Liver (tissue), 9 donors: ENCODE measurements around the gene CYTH3. TPM values are rescaled to one million over a fixed set of nuclear protein-coding genes. Genes with fewer than 3 reads are reported as not detected.

Source experiments
- DNase-seq: peaks from one replicate; pipeline ENCODE4 v3.0.0-alpha.2; 2017; ENCODE audit warnings: low spot score
- H3K27ac ChIP-seq, 2 donors: one replicate each; pipeline ENCODE4 v1.7.0; 2013; ENCODE audit warnings: inconsistent platforms in 2 of 2, low read length in 2 of 2, control low read depth in 1 of 2, low read depth in 1 of 2, mild to moderate bottlenecking in 1 of 2
- H3K27me3 ChIP-seq, 4 donors: one replicate each; pipeline versions ENCODE4 v1.6.1 to v1.7.0; 2013; ENCODE audit warnings: low read length in 3 of 4, inconsistent platforms in 1 of 4, mild to moderate bottlenecking in 1 of 4, moderate library complexity in 1 of 4; ENCODE audit not compliant: control insufficient read depth in 4 of 4, insufficient read depth in 4 of 4
- H3K36me3 ChIP-seq, 4 donors: one replicate each; pipeline versions ENCODE4 v1.6.1 to v1.7.0; 2013; ENCODE audit warnings: low read length in 3 of 4, mild to moderate bottlenecking in 3 of 4, low read depth in 1 of 4, moderate library complexity in 1 of 4; ENCODE audit not compliant: control insufficient read depth in 4 of 4, insufficient read depth in 3 of 4
- H3K4me1 ChIP-seq, 4 donors: one replicate each; pipeline versions ENCODE4 v1.6.1 to v1.7.0; 2013; ENCODE audit warnings: low read length in 3 of 4, mild to moderate bottlenecking in 3 of 4, moderate library complexity in 1 of 4; ENCODE audit not compliant: control insufficient read depth in 4 of 4, insufficient read depth in 4 of 4
- H3K4me3 ChIP-seq, 3 donors: one replicate each; pipeline versions ENCODE4 v1.6.1 to v1.7.0; 2013; ENCODE audit warnings: low read length in 3 of 3, control low read depth in 1 of 3, low read depth in 1 of 3, mild to moderate bottlenecking in 1 of 3
- H3K9ac ChIP-seq, 2 donors: one replicate each; pipeline ENCODE4 v1.7.0; 2013; ENCODE audit warnings: low read length in 2 of 2, mild to moderate bottlenecking in 2 of 2, moderate library complexity in 2 of 2, control low read depth in 1 of 2, low read depth in 1 of 2
- H3K9me3 ChIP-seq, 4 donors: one replicate each; pipeline versions ENCODE4 v1.6.1 to v1.7.0; 2013; ENCODE audit warnings: low read length in 3 of 4; ENCODE audit not compliant: control insufficient read depth in 4 of 4
- HNF4A ChIP-seq, 2 donors: conservative IDR thresholded peaks; 2 replicates each; pipeline ENCODE4 v1.6.1; 2016; ENCODE audit warnings: antibody characterized with exemption in 2 of 2, mild to moderate bottlenecking in 2 of 2
- HNF4G ChIP-seq: IDR thresholded peaks from 2 replicates; pipeline ENCODE4 v1.6.1; 2016; ENCODE audit warnings: antibody characterized with exemption
- NR2F2 ChIP-seq: IDR thresholded peaks from 2 replicates; pipeline ENCODE4 v1.6.1; 2016; ENCODE audit warnings: antibody characterized with exemption
- TAF1 ChIP-seq: conservative IDR thresholded peaks from 2 replicates; pipeline ENCODE4 v1.6.1; 2016; ENCODE audit warnings: antibody characterized with exemption, mild to moderate bottlenecking
- polyA plus RNA-seq, 2 donors: library from polyadenylated mRNA; stranded (reverse) in 1 of 2; unstranded in 1 of 2; fragments of 200-250 nt in 1 of 2; fragments of >200 nt in 1 of 2; fragmentation: Nextera tagmentation in 1 of 2; extraction: Ambion mirVana in 1 of 2; gene quantifications; one replicate each; pipeline versions ENCODE4 v1.2.1 to v1.2.3, GENCODE V29; 2013 to 2015
- total RNA-seq, 2 donors: library from RNA; depleted of rRNA; stranded (reverse); fragments of >200 nt; gene quantifications; one replicate each; pipeline ENCODE4 v1.2.3, GENCODE V29; 2014
- TF ChIP-seq, protein P1 (sequence below): IDR thresholded peaks from 2 replicates; pipeline ENCODE4 v1.6.1; 2016; ENCODE audit warnings: antibody characterized with exemption
- TF ChIP-seq, protein P2 (sequence below): IDR thresholded peaks from 2 replicates; pipeline ENCODE4 v1.6.1; 2016; ENCODE audit warnings: antibody characterized with exemption
- TF ChIP-seq, protein P3 (sequence below): IDR thresholded peaks from 2 replicates; pipeline ENCODE4 v1.6.1; 2016; ENCODE audit warnings: antibody characterized with exemption
- TF ChIP-seq, protein P4 (sequence below): fragments of 150-350 bp; IDR thresholded peaks from 2 replicates; pipeline ENCODE4 v1.5.1; 2017; ENCODE audit warnings: improper control_type of control experiment, low read depth, low read length; ENCODE audit not compliant: missing input control
- TF ChIP-seq, protein P5 (sequence below): IDR thresholded peaks from 2 replicates; pipeline ENCODE4 v1.6.1; 2016; ENCODE audit warnings: antibody characterized with exemption, mild to moderate bottlenecking
- donor health status: healthy.
- donor health status: healthy.
- donor health status: healthy.
- donor health status: healthy.
- donor health status: healthy.

The CYTH3 gene
- total and polyA plus RNA-seq, 4 donors: 1.1 to 6.3 (median 3.7) TPM

DNA sequence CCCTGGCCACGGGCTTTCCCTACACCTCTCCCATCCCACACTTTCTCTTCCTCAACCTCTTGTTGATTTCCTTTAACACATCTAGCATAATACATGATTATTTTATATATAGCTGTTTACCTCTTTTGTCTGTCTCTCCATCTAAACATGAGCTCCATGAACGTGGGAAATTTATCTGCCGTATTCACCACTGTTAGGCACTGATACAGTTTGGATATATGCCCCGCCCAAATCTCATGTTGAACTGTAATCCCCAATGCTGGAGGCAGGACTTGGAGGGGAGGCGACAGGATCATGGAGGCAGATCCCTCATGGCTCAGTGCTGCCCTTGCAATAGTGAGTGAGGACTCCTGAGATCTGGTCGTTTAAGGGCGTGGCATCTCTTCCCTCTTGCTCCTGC, 5.7 kb downstream of the CYTH3 start (continued):
- TF ChIP-seq, protein P1, sequence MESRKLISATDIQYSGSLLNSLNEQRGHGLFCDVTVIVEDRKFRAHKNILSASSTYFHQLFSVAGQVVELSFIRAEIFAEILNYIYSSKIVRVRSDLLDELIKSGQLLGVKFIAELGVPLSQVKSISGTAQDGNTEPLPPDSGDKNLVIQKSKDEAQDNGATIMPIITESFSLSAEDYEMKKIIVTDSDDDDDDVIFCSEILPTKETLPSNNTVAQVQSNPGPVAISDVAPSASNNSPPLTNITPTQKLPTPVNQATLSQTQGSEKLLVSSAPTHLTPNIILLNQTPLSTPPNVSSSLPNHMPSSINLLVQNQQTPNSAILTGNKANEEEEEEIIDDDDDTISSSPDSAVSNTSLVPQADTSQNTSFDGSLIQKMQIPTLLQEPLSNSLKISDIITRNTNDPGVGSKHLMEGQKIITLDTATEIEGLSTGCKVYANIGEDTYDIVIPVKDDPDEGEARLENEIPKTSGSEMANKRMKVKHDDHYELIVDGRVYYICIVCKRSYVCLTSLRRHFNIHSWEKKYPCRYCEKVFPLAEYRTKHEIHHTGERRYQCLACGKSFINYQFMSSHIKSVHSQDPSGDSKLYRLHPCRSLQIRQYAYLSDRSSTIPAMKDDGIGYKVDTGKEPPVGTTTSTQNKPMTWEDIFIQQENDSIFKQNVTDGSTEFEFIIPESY: no peak
- TF ChIP-seq, protein P2, sequence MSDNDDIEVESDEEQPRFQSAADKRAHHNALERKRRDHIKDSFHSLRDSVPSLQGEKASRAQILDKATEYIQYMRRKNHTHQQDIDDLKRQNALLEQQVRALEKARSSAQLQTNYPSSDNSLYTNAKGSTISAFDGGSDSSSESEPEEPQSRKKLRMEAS: no peak
- TF ChIP-seq HNF4G (no peak), NR2F2 (no peak), TAF1 (no peak), HNF4A (conservative IDR thresholded peaks at IDR 0.05) (no peak)
- TF ChIP-seq, protein P3, sequence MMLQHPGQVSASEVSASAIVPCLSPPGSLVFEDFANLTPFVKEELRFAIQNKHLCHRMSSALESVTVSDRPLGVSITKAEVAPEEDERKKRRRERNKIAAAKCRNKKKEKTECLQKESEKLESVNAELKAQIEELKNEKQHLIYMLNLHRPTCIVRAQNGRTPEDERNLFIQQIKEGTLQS: no peak

DNA sequence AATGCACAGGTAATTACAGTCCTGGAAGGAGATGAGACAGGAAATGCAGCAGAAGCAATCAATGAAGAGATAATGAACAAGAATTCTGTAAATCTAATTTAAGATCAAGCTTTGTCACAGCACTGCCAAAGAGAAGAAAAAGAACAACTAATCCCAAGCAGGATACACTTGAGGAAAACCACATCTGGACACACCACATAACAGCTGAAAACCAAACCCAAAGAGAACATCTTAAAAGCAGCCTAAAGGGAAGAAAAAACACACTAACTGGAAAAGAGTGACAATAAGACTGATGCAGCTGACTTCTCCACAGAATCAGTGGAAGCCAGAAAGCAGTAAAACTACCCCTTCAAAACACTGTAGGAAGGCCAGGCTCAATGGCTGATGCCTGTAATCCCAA, 10.2 kb downstream of the CYTH3 start:
- no peak overlapping the region for H3K9ac ChIP-seq

More for the DNA sequence above, 10.2 kb downstream of the CYTH3 start:
- Histone ChIP-seq H3K36me3 (no peaks in the 10 kb centered on the region), H3K4me3 (no peak overlapping the region), H3K27me3 (no peaks in the 10 kb centered on the region), H3K9me3 (no peaks in the 10 kb centered on the region), H3K4me1 (no peaks in the 10 kb centered on the region), H3K27ac (no peak overlapping the region)
- TF ChIP-seq, protein P4, sequence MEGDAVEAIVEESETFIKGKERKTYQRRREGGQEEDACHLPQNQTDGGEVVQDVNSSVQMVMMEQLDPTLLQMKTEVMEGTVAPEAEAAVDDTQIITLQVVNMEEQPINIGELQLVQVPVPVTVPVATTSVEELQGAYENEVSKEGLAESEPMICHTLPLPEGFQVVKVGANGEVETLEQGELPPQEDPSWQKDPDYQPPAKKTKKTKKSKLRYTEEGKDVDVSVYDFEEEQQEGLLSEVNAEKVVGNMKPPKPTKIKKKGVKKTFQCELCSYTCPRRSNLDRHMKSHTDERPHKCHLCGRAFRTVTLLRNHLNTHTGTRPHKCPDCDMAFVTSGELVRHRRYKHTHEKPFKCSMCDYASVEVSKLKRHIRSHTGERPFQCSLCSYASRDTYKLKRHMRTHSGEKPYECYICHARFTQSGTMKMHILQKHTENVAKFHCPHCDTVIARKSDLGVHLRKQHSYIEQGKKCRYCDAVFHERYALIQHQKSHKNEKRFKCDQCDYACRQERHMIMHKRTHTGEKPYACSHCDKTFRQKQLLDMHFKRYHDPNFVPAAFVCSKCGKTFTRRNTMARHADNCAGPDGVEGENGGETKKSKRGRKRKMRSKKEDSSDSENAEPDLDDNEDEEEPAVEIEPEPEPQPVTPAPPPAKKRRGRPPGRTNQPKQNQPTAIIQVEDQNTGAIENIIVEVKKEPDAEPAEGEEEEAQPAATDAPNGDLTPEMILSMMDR: no peak
- TF ChIP-seq, protein P5, sequence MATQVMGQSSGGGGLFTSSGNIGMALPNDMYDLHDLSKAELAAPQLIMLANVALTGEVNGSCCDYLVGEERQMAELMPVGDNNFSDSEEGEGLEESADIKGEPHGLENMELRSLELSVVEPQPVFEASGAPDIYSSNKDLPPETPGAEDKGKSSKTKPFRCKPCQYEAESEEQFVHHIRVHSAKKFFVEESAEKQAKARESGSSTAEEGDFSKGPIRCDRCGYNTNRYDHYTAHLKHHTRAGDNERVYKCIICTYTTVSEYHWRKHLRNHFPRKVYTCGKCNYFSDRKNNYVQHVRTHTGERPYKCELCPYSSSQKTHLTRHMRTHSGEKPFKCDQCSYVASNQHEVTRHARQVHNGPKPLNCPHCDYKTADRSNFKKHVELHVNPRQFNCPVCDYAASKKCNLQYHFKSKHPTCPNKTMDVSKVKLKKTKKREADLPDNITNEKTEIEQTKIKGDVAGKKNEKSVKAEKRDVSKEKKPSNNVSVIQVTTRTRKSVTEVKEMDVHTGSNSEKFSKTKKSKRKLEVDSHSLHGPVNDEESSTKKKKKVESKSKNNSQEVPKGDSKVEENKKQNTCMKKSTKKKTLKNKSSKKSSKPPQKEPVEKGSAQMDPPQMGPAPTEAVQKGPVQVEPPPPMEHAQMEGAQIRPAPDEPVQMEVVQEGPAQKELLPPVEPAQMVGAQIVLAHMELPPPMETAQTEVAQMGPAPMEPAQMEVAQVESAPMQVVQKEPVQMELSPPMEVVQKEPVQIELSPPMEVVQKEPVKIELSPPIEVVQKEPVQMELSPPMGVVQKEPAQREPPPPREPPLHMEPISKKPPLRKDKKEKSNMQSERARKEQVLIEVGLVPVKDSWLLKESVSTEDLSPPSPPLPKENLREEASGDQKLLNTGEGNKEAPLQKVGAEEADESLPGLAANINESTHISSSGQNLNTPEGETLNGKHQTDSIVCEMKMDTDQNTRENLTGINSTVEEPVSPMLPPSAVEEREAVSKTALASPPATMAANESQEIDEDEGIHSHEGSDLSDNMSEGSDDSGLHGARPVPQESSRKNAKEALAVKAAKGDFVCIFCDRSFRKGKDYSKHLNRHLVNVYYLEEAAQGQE: no peak
- TF ChIP-seq, protein P1: no peak
- no peak for TF ChIP-seq HNF4A (conservative IDR thresholded peaks at IDR 0.05)
- no peak for DNase-seq
